H7 (cell line): Measurements from ENCODE around the gene CDX1. TPM values are rescaled to one million over a fixed set of nuclear protein-coding genes. Genes with fewer than 3 reads are reported as not detected.

Source experiments
- DNase-seq: peaks from one replicate; pipeline ENCODE4 v3.0.0; 2012
- H3K27me3 ChIP-seq: 2 replicates; pipeline ENCODE4 v1.6.0; 2011; ENCODE audit warnings: mild to moderate bottlenecking, low read length; ENCODE audit not compliant: control insufficient read depth, insufficient read depth
- H3K36me3 ChIP-seq: replicated peaks from 2 replicates; pipeline ENCODE4 v1.5.1; 2011; ENCODE audit warnings: low read length; ENCODE audit not compliant: control insufficient read depth, insufficient read depth
- H3K4me3 ChIP-seq: 2 replicates; pipeline ENCODE4 v1.5.1; 2011; ENCODE audit warnings: low read depth, mild to moderate bottlenecking, control low read depth, low read length, moderate library complexity; ENCODE audit not compliant: insufficient read depth
- total RNA-seq: library from RNA; depleted of rRNA; stranded (reverse); fragments of >200 nt; shearing (Covaris generic); gene quantifications from 2 replicates; pipeline ENCODE4 v1.2.3, GENCODE V29; 2014; rRNA removed

The CDX1 gene
- 0.62 TPM in 1 of 2 replicates, not detected in the other for total RNA-seq

DNA sequence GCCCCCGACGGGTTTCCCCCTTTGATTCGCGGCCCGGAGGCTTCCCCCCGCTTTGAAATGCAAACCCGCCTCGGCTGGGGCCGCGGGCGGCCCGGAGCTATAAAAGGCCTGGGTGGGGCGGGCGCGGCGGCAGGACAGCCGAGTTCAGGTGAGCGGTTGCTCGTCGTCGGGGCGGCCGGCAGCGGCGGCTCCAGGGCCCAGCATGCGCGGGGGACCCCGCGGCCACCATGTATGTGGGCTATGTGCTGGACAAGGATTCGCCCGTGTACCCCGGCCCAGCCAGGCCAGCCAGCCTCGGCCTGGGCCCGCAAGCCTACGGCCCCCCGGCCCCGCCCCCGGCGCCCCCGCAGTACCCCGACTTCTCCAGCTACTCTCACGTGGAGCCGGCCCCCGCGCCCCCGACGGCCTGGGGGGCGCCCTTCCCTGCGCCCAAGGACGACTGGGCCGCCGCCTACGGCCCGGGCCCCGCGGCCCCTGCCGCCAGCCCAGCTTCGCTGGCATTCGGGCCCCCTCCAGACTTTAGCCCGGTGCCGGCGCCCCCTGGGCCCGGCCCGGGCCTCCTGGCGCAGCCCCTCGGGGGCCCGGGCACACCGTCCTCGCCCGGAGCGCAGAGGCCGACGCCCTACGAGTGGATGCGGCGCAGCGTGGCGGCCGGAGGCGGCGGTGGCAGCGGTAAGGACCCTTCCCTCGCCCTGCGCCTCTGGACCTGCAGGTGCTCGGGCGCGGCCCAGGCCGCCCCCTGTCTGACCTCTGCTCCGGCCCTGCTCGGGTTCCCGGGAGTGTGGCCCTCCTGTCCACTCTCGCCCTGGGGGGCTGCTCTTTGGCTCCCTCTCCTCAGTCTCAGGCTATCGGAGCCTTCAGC lies at the start of gene CDX1:
Gene CDX1, plus strand, starts transcription at position 129 of the 862 bp plus-strand sequence. Its CDS starts 99 bp downstream, at position 228.
- Histone ChIP-seq H3K36me3 (no peaks in the 10 kb centered on the region), H3K27me3 (peaks cover 76% of the 10 kb centered on the region), H3K4me3 (no peak within 1 kb of the TSS; the same call in 1 of the 2 replicates)
- peak; percentile 90 for DNase-seq

DNA sequence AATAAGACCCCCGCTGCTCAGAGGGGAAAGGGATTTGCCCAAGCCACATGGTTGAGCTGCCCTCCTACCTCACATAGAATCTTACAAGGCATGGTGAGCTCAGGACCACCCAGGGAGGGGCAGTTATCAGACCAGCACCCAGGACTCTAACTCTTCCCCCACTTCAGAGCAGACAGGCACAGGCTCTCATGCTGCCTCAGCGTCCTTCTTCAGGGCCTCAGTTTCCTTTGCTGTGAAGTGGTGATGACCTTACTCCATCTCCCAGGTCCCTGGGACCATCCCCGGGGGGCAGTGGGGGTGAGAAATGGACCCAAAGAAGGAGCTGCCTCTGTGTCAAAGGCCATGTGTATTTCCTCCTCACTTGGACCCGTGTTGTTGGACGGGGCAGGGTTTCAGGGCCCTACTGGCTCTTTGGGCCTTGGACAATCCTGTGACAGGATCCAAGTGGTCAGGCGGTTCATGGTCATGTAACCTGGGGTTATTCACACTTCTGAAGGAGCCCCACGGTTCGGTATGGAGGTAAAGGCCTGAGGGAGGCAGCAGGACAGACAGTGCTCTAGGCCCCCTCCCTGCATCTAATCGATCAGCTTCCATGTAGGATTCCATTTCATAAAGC lies 48.5 kb upstream of the CDX1 start:
- H3K4me3 ChIP-seq: no peak overlapping the region
- no peaks in the 10 kb centered on the region for H3K27me3 ChIP-seq
- peak; percentile 18 for DNase-seq
- H3K36me3 ChIP-seq: no peaks in the 10 kb centered on the region; the same call in 1 of the 2 replicates

DNA sequence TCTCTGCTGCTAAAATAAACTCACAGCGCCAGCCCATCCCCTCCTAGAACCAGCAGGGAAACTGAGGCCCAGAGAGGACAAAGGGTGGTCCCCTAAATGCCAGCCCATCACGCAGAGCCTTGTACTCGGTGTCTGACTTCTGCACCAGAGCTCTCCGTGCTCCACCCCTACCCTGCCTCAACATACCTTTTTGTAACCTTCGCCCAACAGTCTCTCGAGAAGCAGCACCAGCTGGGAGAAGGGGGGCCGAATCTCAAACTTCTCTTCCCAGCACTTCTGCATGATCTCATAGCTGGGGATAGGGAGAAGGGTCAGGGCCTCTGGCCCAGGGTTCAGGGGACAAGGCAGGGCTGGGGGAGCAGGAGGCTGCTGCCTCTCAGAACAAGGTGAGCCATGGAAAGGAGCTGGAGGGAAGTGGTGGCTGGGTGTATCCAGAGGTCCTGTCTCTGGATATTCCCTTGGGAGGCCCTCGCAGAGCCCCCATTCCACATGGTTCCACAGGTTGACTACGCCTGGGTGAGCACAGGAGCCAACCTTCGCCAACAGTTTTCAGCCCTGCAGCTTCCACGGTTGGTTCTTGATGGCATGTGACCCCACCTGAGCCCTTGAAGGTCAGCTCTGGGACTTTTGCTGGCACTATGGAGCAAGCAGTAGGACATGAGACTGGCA lies 47.9 kb upstream of the CDX1 start:
- no peaks in the 10 kb centered on the region; the same call in 1 of the 2 replicates for H3K36me3 ChIP-seq
- H3K4me3 ChIP-seq: no peak overlapping the region
- H3K27me3 ChIP-seq: no peaks in the 10 kb centered on the region
- DNase-seq: peak; percentile 22

- Histone ChIP-seq H3K27me3 (no peaks in the 10 kb centered on the region), H3K36me3 (no peaks in the 10 kb centered on the region; the same call in 1 of the 2 replicates), H3K4me3 (no peak overlapping the region)
- DNase-seq: peak; percentile 16
Measured at GRCh38 chr5:150119421-150120061, 47.0 kb upstream of the CDX1 start.

DNA sequence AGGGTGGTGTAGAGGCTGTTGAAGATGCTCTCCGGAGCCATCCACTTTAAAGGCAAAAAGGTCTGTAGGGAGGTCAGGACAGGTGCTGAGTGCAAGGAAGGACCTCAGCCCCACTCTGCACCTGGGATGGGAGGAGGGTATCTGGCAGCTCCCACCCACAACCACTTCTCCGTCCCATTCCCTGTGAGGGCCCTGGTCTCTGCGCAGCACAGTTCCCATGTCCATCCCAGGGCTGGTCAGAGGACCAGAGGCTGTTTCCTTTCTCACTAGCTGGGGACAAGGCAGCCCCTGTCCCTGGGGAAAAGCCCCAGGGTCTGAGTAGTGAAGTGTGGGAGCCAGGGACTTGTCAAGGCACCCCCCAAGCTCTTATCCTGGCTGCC lies 46.5 kb upstream of the CDX1 start:
- H3K4me3 ChIP-seq: no peak overlapping the region
- peak; percentile 32 for DNase-seq
- H3K27me3 ChIP-seq: no peaks in the 10 kb centered on the region
- H3K36me3 ChIP-seq: no peaks in the 10 kb centered on the region; the same call in 1 of the 2 replicates

DNA sequence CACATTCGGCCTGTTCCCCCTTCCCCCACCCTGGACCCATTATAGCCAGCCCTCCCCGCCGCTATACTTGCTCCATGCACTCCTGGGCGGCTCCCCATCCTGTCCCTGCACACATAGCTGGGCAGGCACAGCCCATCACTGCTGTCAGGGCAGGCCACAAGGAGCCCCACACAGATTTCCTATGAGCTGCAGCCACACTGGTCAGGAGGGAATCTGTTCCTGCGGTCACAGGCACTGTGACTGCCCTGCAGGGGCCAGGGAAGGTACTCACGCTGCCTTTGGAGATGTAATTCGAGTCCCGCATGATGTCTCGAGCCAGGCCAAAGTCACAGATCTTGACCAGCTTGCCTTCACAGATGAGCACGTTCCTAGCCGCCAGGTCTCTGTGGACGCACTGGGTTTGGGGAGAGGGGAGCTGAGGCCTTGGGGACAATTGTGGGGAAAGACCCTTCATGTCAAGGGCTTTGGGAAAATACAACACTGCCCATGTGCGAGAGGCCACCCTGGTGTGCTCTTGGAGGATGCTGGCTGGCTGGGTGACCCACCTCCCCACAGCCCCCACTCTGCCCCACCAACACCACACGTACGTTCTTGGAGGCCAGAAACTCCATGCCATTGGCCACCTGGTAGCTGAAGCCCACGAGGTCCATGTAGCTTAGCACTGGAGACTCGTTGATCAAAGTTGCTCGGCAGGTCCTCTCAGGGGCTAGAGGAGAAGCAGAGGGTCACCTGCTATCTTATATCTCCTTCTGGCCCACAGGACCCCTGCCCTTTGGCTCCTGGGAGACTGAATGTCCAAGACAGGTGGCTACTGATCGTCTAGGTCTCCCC lies 45.7 kb upstream of the CDX1 start:
- no peak overlapping the region for H3K4me3 ChIP-seq
- H3K36me3 ChIP-seq: no peaks in the 10 kb centered on the region; the same call in 1 of the 2 replicates
- DNase-seq: no peak
- H3K27me3 ChIP-seq: no peaks in the 10 kb centered on the region

- Histone ChIP-seq H3K4me3 (no peak overlapping the region), H3K36me3 (no peaks in the 10 kb centered on the region; the same call in 1 of the 2 replicates), H3K27me3 (no peaks in the 10 kb centered on the region; the same call in 1 of the 2 replicates)
- DNase-seq: no peak
Measured at GRCh38 chr5:150121448-150122157, 45.0 kb upstream of the CDX1 start.

- DNase-seq: peak; percentile 91
- no peak overlapping the region for H3K4me3 ChIP-seq
- no peaks in the 10 kb centered on the region; the same call in 1 of the 2 replicates for H3K27me3 ChIP-seq
- no peaks in the 10 kb centered on the region; the same call in 1 of the 2 replicates for H3K36me3 ChIP-seq
Measured at GRCh38 chr5:150122158-150122510, 44.4 kb upstream of the CDX1 start.

- Histone ChIP-seq H3K4me3 (no peak overlapping the region), H3K27me3 (no peaks in the 10 kb centered on the region; the same call in 1 of the 2 replicates), H3K36me3 (no peaks in the 10 kb centered on the region; the same call in 1 of the 2 replicates)
- DNase-seq: no peak
Measured at GRCh38 chr5:150122536-150123481, 43.8 kb upstream of the CDX1 start.

DNA sequence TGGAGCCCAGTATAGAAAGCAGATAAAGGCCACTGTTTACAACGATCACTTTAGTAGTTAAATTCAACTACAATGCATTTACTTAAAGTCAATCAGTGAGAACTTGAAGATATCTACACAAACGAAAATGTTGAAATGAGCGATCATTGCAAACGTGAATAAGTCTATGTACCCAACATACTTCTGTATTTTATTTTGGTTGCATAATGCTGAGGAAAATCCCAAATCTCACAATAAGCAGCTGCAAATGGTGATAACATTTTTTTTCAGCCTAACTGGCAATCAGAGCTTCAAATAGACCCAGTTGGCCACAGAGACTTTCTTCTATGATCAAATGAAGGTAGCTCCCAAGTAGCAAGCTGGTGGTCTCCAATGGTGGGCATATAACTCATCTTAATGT lies 43.0 kb upstream of the CDX1 start:
- no peak for DNase-seq
- H3K27me3 ChIP-seq: no peaks in the 10 kb centered on the region; the same call in 1 of the 2 replicates
- H3K36me3 ChIP-seq: no peaks in the 10 kb centered on the region
- no peak overlapping the region for H3K4me3 ChIP-seq

- Histone ChIP-seq H3K4me3 (no peak overlapping the region), H3K36me3 (no peaks in the 10 kb centered on the region)
- DNase-seq: no peak
Measured at GRCh38 chr5:150124111-150124557, 42.4 kb upstream of the CDX1 start.

GRCh38 chr5:150124596-150124995 lies 42.0 kb upstream of the CDX1 start:
- Histone ChIP-seq H3K4me3 (no peak overlapping the region), H3K36me3 (no peaks in the 10 kb centered on the region), H3K27me3 (no peaks in the 10 kb centered on the region; the same call in 1 of the 2 replicates)
- no peak for DNase-seq

More at GRCh38 chr5:150124111-150124557, 42.4 kb upstream of the CDX1 start:
- no peaks in the 10 kb centered on the region; the same call in 1 of the 2 replicates for H3K27me3 ChIP-seq
